Upper lobe of left lung (tissue), 4 donors: ENCODE results near the gene PPM1J.
"Not testable (repeated sequence)": the region's sequence is repeated elsewhere in the genome, so short reads cannot be mapped to it uniquely, and the experiment has no call there.

ENCODE experiments used
- EP300 ChIP-seq, 4 donors: sonication (generic); formaldehyde crosslinking; IDR thresholded peaks; one replicate each; pipeline ENCODE4 v1.5.1; 2017; ENCODE audit warnings: antibody characterized with exemption in 4 of 4, control low read depth in 2 of 4
- POLR2A ChIP-seq, 4 donors: fragments of 450-650 bp; IDR thresholded peaks; one replicate each; pipeline ENCODE4 v1.5.1; 2016 to 2017; ENCODE audit warnings: antibody characterized with exemption in 4 of 4, mild to moderate bottlenecking in 2 of 4
- POLR2AphosphoS5 ChIP-seq, 2 donors: sonication (generic); formaldehyde crosslinking; IDR thresholded peaks; one replicate each; pipeline ENCODE4 v1.5.1; 2017; ENCODE audit warnings: antibody characterized with exemption in 2 of 2
- TF ChIP-seq, protein P1 (sequence below), 6 experiments: fragments of 450-650 bp in 4 of 6; fragments of 200-600 bp in 2 of 6; sonication (generic) in 2 of 6; IDR thresholded peaks; one replicate each; pipeline ENCODE4 v1.5.1; 2016 to 2019; ENCODE audit warnings: antibody characterized with exemption in 6 of 6

DNA sequence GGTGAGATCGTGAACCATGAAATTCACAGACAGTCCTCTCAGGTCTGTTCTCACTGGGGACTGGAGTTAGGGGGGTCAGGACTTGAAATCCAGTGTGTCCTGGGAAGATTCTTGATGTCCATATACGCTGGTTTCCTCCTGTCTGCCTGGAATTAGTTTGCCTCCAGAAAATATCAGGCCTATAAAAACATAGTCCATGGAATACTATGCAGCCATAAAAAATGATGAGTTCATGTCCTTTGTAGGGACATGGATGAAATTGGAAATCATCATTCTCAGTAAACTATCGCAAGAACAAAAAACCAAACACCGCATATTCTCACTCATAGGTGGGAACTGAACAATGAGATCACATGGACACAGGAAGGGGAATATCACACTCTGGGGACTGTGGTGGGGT lies 9.1 kb upstream of the PPM1J start:
- TF ChIP-seq, protein P1, sequence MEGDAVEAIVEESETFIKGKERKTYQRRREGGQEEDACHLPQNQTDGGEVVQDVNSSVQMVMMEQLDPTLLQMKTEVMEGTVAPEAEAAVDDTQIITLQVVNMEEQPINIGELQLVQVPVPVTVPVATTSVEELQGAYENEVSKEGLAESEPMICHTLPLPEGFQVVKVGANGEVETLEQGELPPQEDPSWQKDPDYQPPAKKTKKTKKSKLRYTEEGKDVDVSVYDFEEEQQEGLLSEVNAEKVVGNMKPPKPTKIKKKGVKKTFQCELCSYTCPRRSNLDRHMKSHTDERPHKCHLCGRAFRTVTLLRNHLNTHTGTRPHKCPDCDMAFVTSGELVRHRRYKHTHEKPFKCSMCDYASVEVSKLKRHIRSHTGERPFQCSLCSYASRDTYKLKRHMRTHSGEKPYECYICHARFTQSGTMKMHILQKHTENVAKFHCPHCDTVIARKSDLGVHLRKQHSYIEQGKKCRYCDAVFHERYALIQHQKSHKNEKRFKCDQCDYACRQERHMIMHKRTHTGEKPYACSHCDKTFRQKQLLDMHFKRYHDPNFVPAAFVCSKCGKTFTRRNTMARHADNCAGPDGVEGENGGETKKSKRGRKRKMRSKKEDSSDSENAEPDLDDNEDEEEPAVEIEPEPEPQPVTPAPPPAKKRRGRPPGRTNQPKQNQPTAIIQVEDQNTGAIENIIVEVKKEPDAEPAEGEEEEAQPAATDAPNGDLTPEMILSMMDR (IDR thresholded peaks at IDR 0.05): not testable (repeated sequence)
- not testable (repeated sequence) for TF ChIP-seq EP300, POLR2A, POLR2AphosphoS5 (IDR thresholded peaks at IDR 0.05)
